T-helper 2 cell treated with Interferon-gamma antibody and Interleukin-4, amounts not matched to agents 5 μg/mL and 100 μg/mL, for 36 hours (primary cell): ENCODE measurements around the gene ZNF316.
"Not testable (repeated sequence)": the region's sequence is repeated elsewhere in the genome, so short reads cannot be mapped to it uniquely, and the experiment has no call there.

ENCODE experiments used
- DNase-seq: peaks from one replicate; pipeline ENCODE4 v3.0.0; 2021; ENCODE audit warnings: low spot score
- H3K27ac Mint-ChIP-seq: one replicate; pipeline ENCODE4 v1.8.0; 2021; ENCODE audit warnings: mild to moderate bottlenecking, mixed read lengths
- H3K27me3 Mint-ChIP-seq: one replicate; pipeline ENCODE4 v1.8.0; 2021; ENCODE audit warnings: low read depth, mixed read lengths
- H3K36me3 Mint-ChIP-seq: one replicate; pipeline ENCODE4 v1.8.0; 2021; ENCODE audit warnings: low read depth, mixed read lengths
- H3K4me1 Mint-ChIP-seq: one replicate; pipeline ENCODE4 v1.8.0; 2021; ENCODE audit warnings: low read depth, mixed read lengths
- H3K4me3 Mint-ChIP-seq: one replicate; pipeline ENCODE4 v1.8.0; 2022; ENCODE audit warnings: mild to moderate bottlenecking, moderate library complexity, mixed read lengths
- H3K9me3 Mint-ChIP-seq: one replicate; pipeline ENCODE4 v1.8.0; 2021; ENCODE audit warnings: mixed read lengths

ZNF316 gene

DNA sequence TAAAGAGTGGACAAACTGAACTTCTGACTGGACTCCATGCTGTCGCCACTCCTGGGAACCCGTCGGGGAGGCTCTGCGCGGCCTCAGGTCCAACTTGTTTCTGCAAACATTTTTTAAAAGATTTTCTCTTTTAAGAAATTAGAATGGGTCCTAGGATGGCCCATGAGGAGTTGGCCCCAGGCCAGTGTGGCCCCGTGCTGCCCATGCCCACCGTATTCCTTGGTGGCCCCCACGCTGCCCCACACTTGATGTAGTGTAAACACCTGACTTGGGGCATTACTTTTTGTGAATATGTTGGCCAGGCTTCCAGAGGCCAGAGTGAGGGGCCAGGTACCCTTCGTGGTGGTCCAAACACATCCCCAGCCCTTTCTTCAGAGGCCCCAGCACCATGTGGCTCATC, 19.3 kb downstream of the ZNF316 start:
- Mint-ChIP-seq H3K4me1 (no peaks in the 10 kb centered on the region), H3K27me3 (peaks cover 3% of the 10 kb centered on the region), H3K9me3 (no peaks in the 10 kb centered on the region), H3K27ac (no peak overlapping the region), H3K36me3 (peaks cover 19% of the 10 kb centered on the region), H3K4me3 (no peak overlapping the region)
- DNase-seq = no peak

DNA sequence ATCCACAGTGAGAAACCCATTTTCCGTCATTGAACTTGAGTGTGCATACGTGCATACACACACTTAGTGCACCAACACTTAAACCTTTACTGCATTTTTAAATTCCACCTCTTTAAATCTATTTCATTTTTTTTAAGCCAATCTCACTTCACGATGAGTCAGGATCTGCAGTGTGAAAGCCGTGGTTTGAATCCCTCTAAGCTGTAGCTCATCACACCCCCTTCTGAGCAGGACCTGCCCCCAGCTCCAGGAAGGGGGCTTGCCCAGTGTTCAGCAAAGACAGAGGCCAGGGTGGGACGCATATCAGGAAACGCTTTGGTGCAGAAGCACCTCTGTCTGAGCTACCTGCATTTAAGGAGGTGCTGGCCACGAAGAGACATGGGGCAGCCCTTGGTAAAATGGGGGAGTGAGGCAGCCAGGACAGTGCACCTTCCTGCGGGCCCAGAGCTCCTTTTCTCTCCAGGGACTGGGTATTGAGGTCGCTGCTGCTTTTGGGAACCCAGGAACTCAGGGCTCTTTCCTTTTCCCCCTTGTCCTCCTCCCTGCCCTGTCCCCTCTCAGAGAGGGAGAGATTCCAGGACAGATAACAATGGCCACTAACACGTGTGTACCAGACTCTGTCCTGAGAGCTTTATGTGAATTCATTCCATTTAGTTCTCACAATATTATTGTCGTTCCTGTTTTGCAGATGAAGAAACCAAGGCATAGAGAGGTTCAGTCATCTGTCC, 21.7 kb downstream of the ZNF316 start:
- H3K4me1 Mint-ChIP-seq = no peaks in the 10 kb centered on the region
- peaks cover 11% of the 10 kb centered on the region for H3K36me3 Mint-ChIP-seq
- H3K27me3 Mint-ChIP-seq = peaks cover 13% of the 10 kb centered on the region
- H3K9me3 Mint-ChIP-seq = no peaks in the 10 kb centered on the region
- no peak for DNase-seq
- no peak overlapping the region for H3K4me3 Mint-ChIP-seq
- H3K27ac Mint-ChIP-seq = no peak overlapping the region

DNA sequence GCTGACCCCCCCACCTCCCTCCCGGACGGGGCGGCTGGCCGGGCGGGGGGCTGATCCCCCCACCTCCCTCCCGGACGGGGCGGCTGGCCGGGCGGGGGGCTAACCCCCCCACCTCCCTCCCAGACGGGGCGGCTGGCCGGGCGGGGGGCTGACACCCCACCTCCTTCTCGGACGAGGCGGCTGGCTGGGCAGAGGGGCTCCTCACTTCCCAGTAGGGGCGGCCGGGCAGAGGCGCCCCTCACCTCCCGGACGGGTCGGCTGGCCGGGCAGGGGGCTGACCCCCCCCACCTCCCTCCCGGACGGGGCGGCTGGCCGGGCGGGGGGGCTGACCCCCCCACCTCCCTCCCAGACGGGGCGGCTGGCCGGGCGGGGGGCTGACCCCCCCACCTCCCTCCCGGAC, 33.7 kb downstream of the ZNF316 start:
- H3K4me3 Mint-ChIP-seq, H3K36me3 Mint-ChIP-seq, DNase-seq, H3K4me1 Mint-ChIP-seq, H3K27me3 Mint-ChIP-seq, H3K27ac Mint-ChIP-seq: not testable (repeated sequence)
- H3K9me3 Mint-ChIP-seq = peaks cover 63% of the 10 kb centered on the region

DNA sequence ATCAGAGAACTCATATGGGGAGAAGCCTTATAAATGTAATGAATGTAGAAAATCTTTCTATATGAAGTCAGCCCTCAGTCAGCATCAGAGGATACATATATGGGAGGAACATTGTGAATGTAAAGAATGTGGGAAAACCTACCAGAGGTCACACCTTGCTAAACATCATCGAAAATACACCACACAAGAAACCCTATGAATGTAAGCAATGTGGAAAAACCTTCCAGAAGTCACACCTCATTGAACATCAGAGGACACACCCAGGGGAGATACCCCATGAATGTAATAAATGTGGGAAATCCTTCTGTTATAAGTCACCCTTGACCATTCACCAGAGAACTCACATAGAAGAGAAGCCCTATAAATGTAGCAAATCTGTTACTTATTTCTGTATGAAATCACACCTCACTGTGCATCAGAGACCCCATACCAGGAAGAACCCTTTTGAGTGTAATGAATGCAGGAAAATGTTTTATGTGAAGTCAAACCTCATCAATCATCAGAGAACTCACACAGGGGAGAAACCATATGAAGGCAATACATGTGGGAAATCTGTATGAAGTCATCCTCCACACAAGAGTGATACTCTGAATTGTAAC, 38.8 kb downstream of the ZNF316 start:
- no peaks in the 10 kb centered on the region for H3K27me3 Mint-ChIP-seq
- H3K9me3 Mint-ChIP-seq = peaks cover 77% of the 10 kb centered on the region
- peaks cover 12% of the 10 kb centered on the region for H3K36me3 Mint-ChIP-seq
- H3K4me3 Mint-ChIP-seq = no peak overlapping the region
- H3K27ac Mint-ChIP-seq = no peak overlapping the region
- H3K4me1 Mint-ChIP-seq = no peaks in the 10 kb centered on the region
- no peak for DNase-seq

DNA sequence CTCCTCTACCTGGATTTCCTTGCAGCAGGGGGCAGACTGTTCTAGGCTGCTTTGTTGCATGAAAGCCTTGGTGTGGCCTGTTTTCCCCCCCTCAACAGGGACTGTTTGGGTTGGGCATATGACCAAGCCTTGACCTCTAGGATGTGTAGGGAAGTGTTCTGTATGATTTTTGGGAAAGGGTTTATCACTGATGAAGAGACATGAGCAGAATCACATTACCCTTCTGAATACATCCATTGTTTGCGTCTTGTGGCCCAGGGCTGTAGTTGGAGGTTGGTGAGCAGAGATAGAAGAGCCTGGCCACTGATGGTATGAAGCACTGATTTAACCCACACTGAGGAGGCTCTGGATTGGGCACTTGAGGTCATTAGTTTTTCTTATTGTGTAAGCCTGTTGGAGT, 43.0 kb downstream of the ZNF316 start:
- Mint-ChIP-seq H3K9me3 (peaks cover 88% of the 10 kb centered on the region), H3K4me3 (no peak overlapping the region), H3K36me3 (peaks cover 24% of the 10 kb centered on the region), H3K27me3 (no peaks in the 10 kb centered on the region), H3K27ac (no peak overlapping the region), H3K4me1 (no peaks in the 10 kb centered on the region)
- DNase-seq = no peak

DNA sequence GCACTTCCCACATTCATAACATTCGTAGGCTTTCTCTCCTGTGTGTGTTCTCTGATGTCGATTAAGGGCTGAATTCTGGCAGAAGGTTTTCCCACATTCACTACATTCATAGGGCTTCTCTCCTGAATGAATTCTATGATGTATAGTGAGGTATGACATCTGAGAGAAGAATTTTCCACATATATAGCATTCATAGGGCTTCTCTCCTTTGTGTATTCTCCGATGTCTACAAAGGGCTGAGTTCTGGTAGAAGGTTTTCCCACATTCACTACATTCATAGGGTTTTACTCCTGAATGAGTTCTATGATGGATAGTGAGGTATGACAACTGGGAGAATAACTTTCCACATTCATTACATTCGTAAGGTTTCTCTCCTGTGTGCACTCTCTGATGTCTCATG, 54.0 kb downstream of the ZNF316 start:
- H3K4me3 Mint-ChIP-seq = no peak overlapping the region
- peaks cover 60% of the 10 kb centered on the region for H3K9me3 Mint-ChIP-seq
- H3K27ac Mint-ChIP-seq = no peak overlapping the region
- no peaks in the 10 kb centered on the region for H3K27me3 Mint-ChIP-seq
- no peaks in the 10 kb centered on the region for H3K4me1 Mint-ChIP-seq
- no peak for DNase-seq
- H3K36me3 Mint-ChIP-seq = peaks cover 34% of the 10 kb centered on the region

DNA sequence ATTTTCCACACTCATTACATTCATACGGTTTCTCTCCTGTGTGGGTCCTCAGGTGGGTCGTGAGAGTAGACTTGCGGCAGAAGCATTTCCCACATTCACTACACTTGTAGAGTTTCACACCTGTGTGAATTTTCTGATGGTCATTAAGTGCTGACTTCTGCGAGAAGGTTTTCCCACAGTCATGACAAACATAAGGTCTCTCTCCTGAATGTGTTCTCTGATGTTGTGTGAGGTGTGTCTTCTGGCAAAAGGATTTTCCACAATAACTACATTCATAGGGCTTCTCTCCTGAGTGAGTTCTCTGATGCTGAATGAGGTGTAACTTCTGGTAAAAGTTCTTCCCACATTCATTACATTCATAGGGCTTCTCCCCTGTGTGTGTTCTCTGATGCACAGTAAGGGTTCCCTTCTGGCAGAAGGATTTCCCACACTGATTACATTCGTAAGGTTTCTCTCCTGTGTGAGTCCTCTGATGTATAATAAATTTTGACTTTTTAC, 54.5 kb downstream of the ZNF316 start:
- peaks cover 29% of the 10 kb centered on the region for H3K36me3 Mint-ChIP-seq
- no peaks in the 10 kb centered on the region for H3K4me1 Mint-ChIP-seq
- H3K27me3 Mint-ChIP-seq = no peaks in the 10 kb centered on the region
- H3K9me3 Mint-ChIP-seq = peaks cover 55% of the 10 kb centered on the region
- no peak for DNase-seq
- H3K27ac Mint-ChIP-seq = no peak overlapping the region
- H3K4me3 Mint-ChIP-seq = no peak overlapping the region

DNA sequence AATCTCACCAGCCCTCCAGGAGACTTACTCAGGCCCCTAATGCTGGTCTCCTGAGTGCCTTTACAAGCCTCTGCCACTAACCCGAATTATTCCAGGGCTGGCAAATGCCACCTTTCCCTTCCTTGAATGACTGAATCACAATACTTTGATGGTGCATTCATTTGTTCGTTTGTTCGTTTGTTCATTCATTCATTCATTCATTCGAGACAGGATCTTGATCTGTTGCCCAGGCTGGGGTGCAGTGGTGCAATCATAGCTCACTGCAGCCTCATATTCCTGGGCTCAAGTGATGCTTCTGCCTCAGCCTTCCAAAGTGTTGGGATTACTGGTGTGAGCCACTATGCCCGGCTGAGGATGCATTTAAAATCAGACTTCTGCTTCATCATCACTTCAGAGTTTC, 63.7 kb downstream of the ZNF316 start:
- Mint-ChIP-seq H3K4me1 (peaks cover 18% of the 10 kb centered on the region), H3K36me3 (peaks cover 28% of the 10 kb centered on the region), H3K4me3 (no peak overlapping the region), H3K9me3 (peaks cover 55% of the 10 kb centered on the region), H3K27ac (no peak overlapping the region), H3K27me3 (no peaks in the 10 kb centered on the region)
- DNase-seq = no peak

DNA sequence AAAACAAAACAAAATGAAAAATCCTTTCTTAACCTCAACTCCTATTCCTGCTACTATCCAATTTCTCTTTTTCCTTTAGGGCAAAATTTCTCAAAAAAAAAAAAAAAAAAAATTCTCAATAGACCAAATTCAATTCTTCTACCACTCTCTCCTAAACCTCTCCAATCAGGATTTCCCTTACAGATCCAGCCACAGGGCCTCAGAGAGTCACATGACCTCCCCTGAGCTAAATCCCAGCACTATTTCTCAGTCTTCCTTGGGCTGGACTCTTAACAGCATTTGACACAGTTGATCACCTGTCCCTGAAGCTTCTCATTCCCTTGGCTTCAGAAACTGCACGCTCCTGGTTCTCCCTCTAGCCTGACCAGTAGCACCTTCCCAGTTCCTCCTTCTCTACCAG, 64.7 kb downstream of the ZNF316 start:
- peaks cover 55% of the 10 kb centered on the region for H3K9me3 Mint-ChIP-seq

More for the DNA sequence above, 64.7 kb downstream of the ZNF316 start:
- no peak overlapping the region for H3K27ac Mint-ChIP-seq
- no peak for DNase-seq
- H3K27me3 Mint-ChIP-seq = no peaks in the 10 kb centered on the region
- H3K4me3 Mint-ChIP-seq = no peak overlapping the region
- peaks cover 32% of the 10 kb centered on the region for H3K36me3 Mint-ChIP-seq
- H3K4me1 Mint-ChIP-seq = peaks cover 19% of the 10 kb centered on the region
